Cardiac muscle cell (in vitro differentiated cells and primary cell): Measurements from ENCODE around the gene DNAH6. TPM values are rescaled to one million over a fixed set of nuclear protein-coding genes. Genes with fewer than 3 reads are reported as not detected.

Experiments used
- DNase-seq, 2 donors: peaks; one replicate each; pipeline versions ENCODE4 v3.0.0 to v3.0.0-alpha.2; 2010 to 2017; ENCODE audit warnings: low read depth in 1 of 2, low spot score in 1 of 2
- H3K27ac ChIP-seq: fragments of 200-600 bp; sonication (generic); 2 replicates; pipeline ENCODE4 v1.5.1; 2016
- H3K27me3 ChIP-seq: fragments of 200-600 bp; sonication (generic); 2 replicates; pipeline ENCODE4 v1.6.0; 2016; ENCODE audit warnings: control low read depth
- H3K36me3 ChIP-seq: fragments of 200-600 bp; sonication (generic); 2 replicates; pipeline ENCODE4 v1.5.1; 2016; ENCODE audit warnings: control low read depth
- H3K4me1 ChIP-seq: fragments of 200-600 bp; sonication (generic); 2 replicates; pipeline ENCODE4 v1.8.1; 2017; ENCODE audit warnings: low read depth, mild to moderate bottlenecking, mixed run types
- H3K4me3 ChIP-seq: fragments of 200-600 bp; sonication (generic); 2 replicates; pipeline ENCODE4 v1.5.1; 2016; ENCODE audit warnings: mild to moderate bottlenecking
- H3K9me3 ChIP-seq: fragments of 200-600 bp; sonication (generic); 2 replicates; pipeline ENCODE4 v1.5.1; 2017; ENCODE audit warnings: low read depth, mild to moderate bottlenecking, control low read depth
- polyA plus RNA-seq: library from polyadenylated mRNA; unstranded; fragments of >200 nt; fragmentation: Nextera tagmentation; extraction: Ambion mirVana; gene quantifications from 2 replicates; pipeline ENCODE4 v1.2.1, GENCODE V29; 2016
- total RNA-seq: library from RNA; depleted of rRNA; stranded (reverse); fragments of >200 nt; gene quantifications from 2 replicates; pipeline ENCODE4 v1.2.3, GENCODE V29; 2016
- TF ChIP-seq, protein P1 (sequence below): IDR thresholded peaks from 2 replicates; pipeline ENCODE4 v1.5.1; 2012; ENCODE audit warnings: low read depth, mild to moderate bottlenecking, low read length

The DNAH6 gene
- total and polyA plus RNA-seq, 2 experiments from 2014 or later, result 0.66 to 0.73 TPM

DNA sequence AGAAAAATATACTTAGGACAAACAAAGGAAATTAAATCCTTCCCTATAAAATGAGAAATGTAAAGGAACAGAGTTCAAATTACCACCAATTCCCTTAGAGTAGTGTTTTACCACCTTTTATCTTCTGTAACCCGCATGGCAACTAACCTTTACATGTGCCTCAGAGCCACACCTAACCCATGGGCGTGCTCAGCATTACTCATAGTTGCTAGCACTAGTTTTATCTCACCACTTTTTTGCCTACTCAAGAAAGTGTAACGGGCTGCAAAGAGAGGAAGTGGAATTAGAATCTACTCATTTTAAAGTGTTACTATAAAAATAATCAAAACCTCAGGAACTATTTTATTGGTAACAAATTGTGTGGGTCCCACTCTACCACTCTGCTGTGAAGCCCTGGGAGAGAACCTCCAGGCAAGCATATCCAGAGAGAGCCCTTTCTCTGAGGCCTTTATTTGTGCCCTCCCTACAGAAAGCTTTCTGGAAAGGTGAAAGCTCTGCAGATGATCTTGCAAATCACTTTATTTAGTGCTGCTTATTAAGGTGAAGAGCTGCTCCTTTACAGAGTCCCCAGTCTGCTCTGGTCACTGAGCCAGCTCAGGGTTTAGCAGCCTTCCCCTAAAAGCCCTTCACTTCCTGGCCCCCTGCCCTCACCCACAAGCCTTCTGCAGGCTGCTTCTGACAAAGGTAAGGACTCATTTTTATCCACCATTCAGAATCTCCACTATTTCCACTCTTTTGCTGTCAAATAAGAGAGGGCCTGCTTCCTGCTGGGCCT, 265.8 kb downstream of the DNAH6 start:
- peaks cover 8% of the 10 kb centered on the region for H3K4me1 ChIP-seq
- no peak for DNase-seq
- no peak overlapping the region for H3K4me3 ChIP-seq
- H3K9me3 ChIP-seq, result no peaks in the 10 kb centered on the region
- TF ChIP-seq, protein P1, sequence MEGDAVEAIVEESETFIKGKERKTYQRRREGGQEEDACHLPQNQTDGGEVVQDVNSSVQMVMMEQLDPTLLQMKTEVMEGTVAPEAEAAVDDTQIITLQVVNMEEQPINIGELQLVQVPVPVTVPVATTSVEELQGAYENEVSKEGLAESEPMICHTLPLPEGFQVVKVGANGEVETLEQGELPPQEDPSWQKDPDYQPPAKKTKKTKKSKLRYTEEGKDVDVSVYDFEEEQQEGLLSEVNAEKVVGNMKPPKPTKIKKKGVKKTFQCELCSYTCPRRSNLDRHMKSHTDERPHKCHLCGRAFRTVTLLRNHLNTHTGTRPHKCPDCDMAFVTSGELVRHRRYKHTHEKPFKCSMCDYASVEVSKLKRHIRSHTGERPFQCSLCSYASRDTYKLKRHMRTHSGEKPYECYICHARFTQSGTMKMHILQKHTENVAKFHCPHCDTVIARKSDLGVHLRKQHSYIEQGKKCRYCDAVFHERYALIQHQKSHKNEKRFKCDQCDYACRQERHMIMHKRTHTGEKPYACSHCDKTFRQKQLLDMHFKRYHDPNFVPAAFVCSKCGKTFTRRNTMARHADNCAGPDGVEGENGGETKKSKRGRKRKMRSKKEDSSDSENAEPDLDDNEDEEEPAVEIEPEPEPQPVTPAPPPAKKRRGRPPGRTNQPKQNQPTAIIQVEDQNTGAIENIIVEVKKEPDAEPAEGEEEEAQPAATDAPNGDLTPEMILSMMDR, result no peak
- no peak overlapping the region for H3K27ac ChIP-seq
- no peaks in the 10 kb centered on the region for H3K36me3 ChIP-seq
- no peaks in the 10 kb centered on the region for H3K27me3 ChIP-seq

DNA sequence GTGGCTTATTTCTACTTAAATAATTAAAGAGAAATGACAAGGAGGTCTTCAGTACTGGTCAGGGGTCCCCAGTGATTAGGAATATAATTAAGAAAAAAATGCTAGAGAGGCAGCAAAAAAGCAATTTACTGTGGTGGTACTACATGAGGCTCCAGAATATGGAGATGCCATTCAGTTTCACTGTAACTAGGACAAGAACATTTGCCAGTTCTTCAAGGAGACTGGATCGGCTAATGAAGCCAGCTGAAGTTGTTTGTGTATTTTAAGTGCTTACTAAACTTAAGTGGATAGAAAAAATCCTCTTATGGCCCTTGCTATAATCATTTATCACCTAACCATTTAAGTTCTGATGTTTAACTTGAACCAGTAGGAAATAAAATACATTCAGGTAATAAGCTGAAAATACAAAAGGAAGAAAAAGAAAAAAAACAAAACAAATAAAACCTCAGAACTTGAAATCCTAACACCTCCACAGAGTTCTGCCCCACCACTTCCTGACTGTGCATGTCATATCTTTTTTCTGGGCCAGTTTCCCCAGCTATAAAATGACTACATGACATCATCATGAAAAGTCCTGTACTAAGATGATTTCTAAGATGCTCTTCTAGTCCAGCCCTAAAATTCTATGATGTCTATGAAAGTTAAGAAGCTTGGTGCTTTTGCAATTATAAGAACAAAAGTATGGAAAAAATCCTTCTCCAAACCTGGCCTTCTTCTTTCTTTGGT, 266.6 kb downstream of the DNAH6 start:
- TF ChIP-seq, protein P1, result no peak
- Histone ChIP-seq H3K4me1 (peaks cover 8% of the 10 kb centered on the region), H3K27me3 (no peaks in the 10 kb centered on the region), H3K4me3 (no peak overlapping the region), H3K36me3 (no peaks in the 10 kb centered on the region), H3K27ac (no peak overlapping the region), H3K9me3 (no peaks in the 10 kb centered on the region)
- no peak for DNase-seq

DNA sequence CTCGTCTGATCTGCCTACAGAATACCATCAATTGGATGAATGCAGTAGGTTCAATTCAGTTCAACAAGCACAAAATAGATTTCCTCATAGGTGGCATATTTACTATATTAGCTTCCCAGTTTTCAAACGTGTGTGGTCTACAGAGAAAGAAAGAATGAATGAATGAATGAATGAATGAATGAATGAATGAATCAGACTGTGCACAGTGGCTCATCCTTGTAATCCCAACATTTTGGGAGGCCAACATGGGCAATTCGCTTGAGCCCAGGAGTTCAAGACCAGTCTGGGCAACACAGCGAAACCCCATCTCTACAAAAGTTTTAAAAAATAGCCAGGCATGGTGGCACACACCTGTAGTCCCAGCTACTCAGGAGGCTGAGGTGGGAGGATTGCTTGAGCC, 269.7 kb downstream of the DNAH6 start:
- no peak overlapping the region for H3K4me3 ChIP-seq
- TF ChIP-seq, protein P1, result no peak
- no peaks in the 10 kb centered on the region for H3K4me1 ChIP-seq
- no peaks in the 10 kb centered on the region for H3K9me3 ChIP-seq
- H3K27ac ChIP-seq, result no peak overlapping the region
- no peaks in the 10 kb centered on the region for H3K27me3 ChIP-seq
- no peaks in the 10 kb centered on the region for H3K36me3 ChIP-seq
- no peak for DNase-seq

DNA sequence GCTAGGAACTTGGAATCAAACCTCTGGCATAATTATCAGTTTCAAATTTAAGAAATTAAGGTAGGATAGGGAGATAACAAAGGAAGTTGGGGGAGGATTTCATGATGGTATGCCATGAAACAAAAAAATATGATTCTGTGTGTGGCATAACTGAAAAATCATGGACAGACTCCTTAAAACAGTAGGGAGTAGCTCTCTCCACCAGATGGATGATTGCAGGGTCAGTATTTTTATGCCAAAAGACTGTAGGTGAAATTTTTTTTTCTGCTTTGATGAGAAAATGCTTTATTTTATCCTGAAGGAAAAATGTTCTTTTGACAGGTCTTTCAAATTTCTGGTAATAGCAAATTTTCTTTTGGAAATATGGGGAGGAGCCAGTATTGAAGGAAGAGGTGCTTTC, 270.3 kb downstream of the DNAH6 start:
- Histone ChIP-seq H3K27me3 (no peaks in the 10 kb centered on the region), H3K27ac (no peak overlapping the region), H3K36me3 (no peaks in the 10 kb centered on the region), H3K4me1 (no peaks in the 10 kb centered on the region), H3K4me3 (no peak overlapping the region), H3K9me3 (no peaks in the 10 kb centered on the region)
- TF ChIP-seq, protein P1, result no peak
- no peak for DNase-seq

DNA sequence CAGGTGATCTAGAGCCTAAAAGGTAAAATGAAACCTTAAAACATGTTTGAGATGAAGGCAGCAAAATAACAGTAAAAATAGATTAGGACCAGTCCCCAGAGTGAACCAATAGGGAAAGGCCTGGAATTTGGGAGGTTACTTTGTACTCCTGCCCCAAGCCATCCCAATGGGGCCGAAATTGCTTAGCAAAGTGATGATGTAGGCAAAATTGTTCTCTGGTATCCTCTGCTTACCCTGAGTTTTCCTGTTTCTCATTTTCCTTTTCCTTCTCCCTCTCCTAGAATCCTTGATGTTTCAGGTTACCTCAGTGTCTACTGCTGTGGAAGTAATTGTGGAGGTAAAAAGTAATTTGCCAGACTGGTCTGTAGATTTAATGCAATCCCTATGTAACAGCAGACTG, 271.7 kb downstream of the DNAH6 start:
- no peak overlapping the region for H3K4me3 ChIP-seq
- no peaks in the 10 kb centered on the region for H3K36me3 ChIP-seq
- no peak overlapping the region for H3K27ac ChIP-seq
- DNase-seq, result no peak
- H3K27me3 ChIP-seq, result no peaks in the 10 kb centered on the region
- TF ChIP-seq, protein P1, result no peak
- H3K4me1 ChIP-seq, result no peaks in the 10 kb centered on the region
- H3K9me3 ChIP-seq, result no peaks in the 10 kb centered on the region
